GM21367 (cell line): Measurements from ENCODE around the gene PLA2G4D.

Experiments
- ATAC-seq: cut with Tn5 transposase; IDR thresholded peaks from one replicate; pipeline ENCODE4 v1.9.1; 2021; ENCODE audit not compliant: unreplicated experiment

The PLA2G4D gene

GRCh38 chr15:42079401-42079908, 14.9 kb downstream of the PLA2G4D start:
- no peak for ATAC-seq

GRCh38 chr15:42078903-42079302, 15.5 kb downstream of the PLA2G4D start:
- ATAC-seq = no peak

- ATAC-seq = no peak
These were observed 16.7 kb downstream of the PLA2G4D start for GRCh38 chr15:42077689-42078088.

GRCh38 chr15:42073418-42073817, 20.9 kb downstream of the PLA2G4D start:
- ATAC-seq = no peak

GRCh38 chr15:42072141-42072685, 22.1 kb downstream of the PLA2G4D start:
- ATAC-seq = no peak

GRCh38 chr15:42071717-42072116, 22.6 kb downstream of the PLA2G4D start:
- no peak for ATAC-seq

- ATAC-seq = no peak
These were observed 23.4 kb downstream of the PLA2G4D start for GRCh38 chr15:42070976-42071350.

- no peak for ATAC-seq
These were observed 23.9 kb downstream of the PLA2G4D start for GRCh38 chr15:42070279-42070975.

- no peak for ATAC-seq
These were observed 24.7 kb downstream of the PLA2G4D start for GRCh38 chr15:42069496-42070278.

- no peak for ATAC-seq
These were observed 25.3 kb downstream of the PLA2G4D start for GRCh38 chr15:42069025-42069424.

GRCh38 chr15:42068601-42069000, 25.8 kb downstream of the PLA2G4D start:
- no peak for ATAC-seq

GRCh38 chr15:42066764-42067415, 27.5 kb downstream of the PLA2G4D start:
- ATAC-seq = no peak

GRCh38 chr15:42065468-42065867, 28.9 kb downstream of the PLA2G4D start:
- no peak for ATAC-seq

- no peak for ATAC-seq
These were observed 29.3 kb downstream of the PLA2G4D start for GRCh38 chr15:42065033-42065432.

- ATAC-seq = no peak
These were observed 30.1 kb downstream of the PLA2G4D start for GRCh38 chr15:42064271-42064670.

- ATAC-seq = no peak
These were observed 31.1 kb downstream of the PLA2G4D start for GRCh38 chr15:42063122-42063848.

- no peak for ATAC-seq
These were observed 32.0 kb downstream of the PLA2G4D start for GRCh38 chr15:42062284-42062806.

- no peak for ATAC-seq
These were observed 33.6 kb downstream of the PLA2G4D start for GRCh38 chr15:42060797-42061196.

- no peak for ATAC-seq
These were observed 33.9 kb downstream of the PLA2G4D start for GRCh38 chr15:42060477-42060763.

- no peak for ATAC-seq
These were observed 34.5 kb downstream of the PLA2G4D start for GRCh38 chr15:42059661-42060476.
